PC-3 (cell line): ENCODE measurements around the gene TMEM187.

Experiments used
- CTCF ChIP-seq: fragments of 300-600 bp; sonication (generic); conservative IDR thresholded peaks from 2 replicates; pipeline ENCODE4 v1.5.1; 2017; ENCODE audit warnings: antibody characterized with exemption, low read depth, mild to moderate bottlenecking, low read length
- EZH2phosphoT487 ChIP-seq: fragments of 300-600 bp; sonication (generic); IDR thresholded peaks from 2 replicates; pipeline ENCODE4 v1.6.1; 2018; ENCODE audit warnings: mild to moderate bottlenecking, antibody characterized with exemption, low read length, borderline replicate concordance

DNA sequence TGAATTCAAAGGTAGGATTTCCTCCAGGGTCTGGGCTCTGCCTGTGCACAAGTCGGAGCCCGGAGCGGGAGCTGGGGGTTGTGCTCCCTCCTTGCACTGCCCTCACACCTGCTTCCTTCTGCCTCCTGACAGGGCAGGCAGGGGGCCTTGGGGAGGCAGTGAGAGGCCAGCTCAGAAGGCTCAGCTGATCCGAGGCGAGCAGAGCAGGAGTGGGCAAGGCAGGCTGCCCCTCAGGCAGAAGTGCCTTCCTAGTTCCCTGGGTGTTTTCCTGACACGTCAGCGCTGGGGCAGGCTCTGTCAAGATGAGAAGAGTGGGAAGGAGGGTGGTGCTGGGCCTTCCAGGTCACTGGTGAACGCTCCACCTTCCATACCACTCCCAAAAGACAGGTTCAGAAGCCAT, 52.7 kb downstream of the TMEM187 start:
- TF ChIP-seq CTCF: no peak
- no peak for TF ChIP-seq EZH2phosphoT487
